BLaER1 (cell line): ENCODE results near the gene RFX1.

Experiments
- H3K27ac ChIP-seq: shearing (Covaris generic); formaldehyde crosslinking; 2 replicates; pipeline ENCODE4 v1.8.1; 2022
- H3K27me3 ChIP-seq: shearing (Covaris generic); formaldehyde crosslinking; 2 replicates; pipeline ENCODE4 v1.8.1; 2022
- H3K36me3 ChIP-seq: shearing (Covaris generic); formaldehyde crosslinking; 2 replicates; pipeline ENCODE4 v1.8.1; 2022
- H3K4me1 ChIP-seq: shearing (Covaris generic); formaldehyde crosslinking; 2 replicates; pipeline ENCODE4 v1.8.1; 2022
- H3K4me2 ChIP-seq: shearing (Covaris generic); formaldehyde crosslinking; 2 replicates; pipeline ENCODE4 v1.8.1; 2022
- H3K4me3 ChIP-seq: shearing (Covaris generic); formaldehyde crosslinking; 2 replicates; pipeline ENCODE4 v1.8.1; 2022
- H3K9ac ChIP-seq: shearing (Covaris generic); formaldehyde crosslinking; 2 replicates; pipeline ENCODE4 v1.8.1; 2022
- H3K9me3 ChIP-seq: shearing (Covaris generic); formaldehyde crosslinking; 2 replicates; pipeline ENCODE4 v1.8.1; 2022
- H4K20me1 ChIP-seq: shearing (Covaris generic); formaldehyde crosslinking; 2 replicates; pipeline ENCODE4 v1.8.1; 2022
- Cebpa-rat ChIP-seq: shearing (Covaris generic); IDR thresholded peaks from 2 replicates; pipeline ENCODE4 v1.8.1; 2022

The RFX1 gene

DNA sequence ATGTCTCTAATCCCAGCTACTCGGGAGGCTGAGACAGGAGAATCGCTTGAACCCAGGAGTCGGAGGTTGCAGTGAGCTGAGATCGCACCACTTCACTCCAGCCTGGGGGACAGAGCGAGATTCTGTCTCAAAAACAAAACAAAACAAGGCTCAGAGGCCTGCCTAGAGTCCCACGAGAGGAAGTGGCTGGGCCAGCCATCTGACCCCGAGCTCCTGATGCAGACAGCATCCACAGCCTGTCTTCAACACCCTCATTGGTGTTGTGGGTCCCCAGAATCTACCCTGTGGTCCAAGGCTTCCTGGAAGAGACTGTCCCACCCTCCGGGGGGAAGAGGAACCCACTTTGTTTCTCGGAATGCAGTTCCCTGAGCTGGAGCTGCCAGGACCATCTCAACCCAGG, 24.7 kb downstream of the RFX1 start:
- Histone ChIP-seq H3K27ac (peak overlapping the region; percentile 59), H3K4me3 (0 out of 2 replicates have a peak overlapping the region, but pooled peaks have one; percentile 20), H4K20me1 (no peaks in the 10 kb centered on the region), H3K36me3 (peaks cover 24% of the 10 kb centered on the region; the same call in 1 of the 2 replicates), H3K9me3 (no peaks in the 10 kb centered on the region), H3K4me2 (peak overlapping the region; percentile 87), H3K9ac (peak overlapping the region; percentile 49; the same call in 1 of the 2 replicates), H3K4me1 (peaks cover 84% of the 10 kb centered on the region), H3K27me3 (peaks cover 30% of the 10 kb centered on the region)
- no peak for TF ChIP-seq Cebpa-rat

DNA sequence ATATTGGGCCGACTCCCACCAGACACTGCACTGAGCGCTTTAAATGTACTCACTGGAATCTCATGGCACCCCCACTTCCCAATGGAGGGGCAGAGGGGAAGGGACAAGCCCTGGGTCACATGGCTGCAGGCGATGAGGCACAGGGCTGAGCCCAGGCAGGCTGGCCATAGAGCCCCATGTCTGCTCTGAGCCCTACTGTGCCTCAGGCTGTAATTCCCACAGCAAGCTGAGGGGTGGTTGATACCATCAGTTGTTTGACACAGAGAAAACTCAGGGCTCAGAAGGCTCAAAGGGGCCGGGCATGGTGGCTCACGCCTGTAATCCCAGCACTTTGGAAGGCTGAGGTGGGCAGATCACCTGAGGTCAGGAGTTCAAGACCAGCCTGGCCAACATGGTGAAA, 25.1 kb downstream of the RFX1 start:
- Histone ChIP-seq H3K4me1 (peaks cover 80% of the 10 kb centered on the region), H3K4me3 (no peak overlapping the region), H3K36me3 (peaks cover 27% of the 10 kb centered on the region; the same call in 1 of the 2 replicates), H3K27me3 (peaks cover 30% of the 10 kb centered on the region), H3K4me2 (peak overlapping the region; percentile 87), H3K27ac (peak overlapping the region; percentile 59), H3K9ac (peak overlapping the region; percentile 49; the same call in 1 of the 2 replicates), H4K20me1 (no peaks in the 10 kb centered on the region), H3K9me3 (no peaks in the 10 kb centered on the region)
- no peak for TF ChIP-seq Cebpa-rat

DNA sequence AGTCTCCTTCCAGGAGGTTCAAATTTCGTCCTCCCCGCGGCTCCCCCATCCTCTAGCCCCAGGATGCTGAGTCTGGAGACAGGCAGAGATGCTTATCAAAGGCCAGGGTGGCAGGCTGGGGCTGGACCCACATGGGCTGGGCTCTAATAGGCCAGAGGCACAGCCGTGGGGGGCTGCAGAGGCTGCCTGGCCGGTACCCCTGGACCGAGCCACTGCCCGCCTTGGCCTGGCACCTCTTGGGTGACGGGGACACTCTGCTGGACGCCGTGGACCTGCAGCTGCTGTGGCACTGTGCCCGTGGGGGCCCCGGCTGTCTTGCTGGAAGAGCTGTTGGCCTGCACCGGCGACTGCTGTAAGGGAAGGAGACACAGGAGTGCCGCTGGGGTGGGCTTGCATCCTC, 25.8 kb downstream of the RFX1 start:
- peak overlapping the region; percentile 87 for H3K4me2 ChIP-seq

DNA sequence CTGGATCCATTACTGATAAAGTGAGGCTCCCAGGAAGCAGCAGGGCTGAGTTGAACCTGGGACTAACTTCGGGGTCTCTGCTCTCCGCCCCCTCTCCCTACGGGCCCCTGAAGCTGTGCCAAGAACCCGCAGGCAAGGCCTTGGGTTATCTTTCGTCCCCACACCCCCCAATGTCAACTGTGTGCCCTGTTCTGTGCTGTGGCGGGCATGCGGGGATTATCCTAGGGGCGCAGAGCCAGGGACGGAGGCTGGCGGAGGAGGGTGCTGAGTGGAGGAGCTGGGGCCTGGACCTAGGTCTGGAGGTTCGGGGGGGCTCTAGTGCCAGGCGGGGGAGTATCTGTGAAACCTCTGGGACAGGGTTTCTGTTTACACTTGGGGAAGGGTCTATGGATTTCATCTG, 26.4 kb downstream of the RFX1 start:
- Histone ChIP-seq H3K4me2 (peak overlapping the region; percentile 87), H3K4me3 (peak overlapping the region; percentile 59), H3K27ac (peak overlapping the region; percentile 25; the same call in 1 of the 2 replicates), H3K27me3 (peaks cover 30% of the 10 kb centered on the region), H3K36me3 (peaks cover 37% of the 10 kb centered on the region; the same call in 1 of the 2 replicates), H3K9ac (peak overlapping the region; percentile 67), H3K4me1 (peaks cover 67% of the 10 kb centered on the region), H4K20me1 (no peaks in the 10 kb centered on the region), H3K9me3 (no peaks in the 10 kb centered on the region)
- TF ChIP-seq Cebpa-rat, result no peak

More for the DNA sequence above, 25.8 kb downstream of the RFX1 start:
- no peak for TF ChIP-seq Cebpa-rat
- Histone ChIP-seq H3K4me3 (no peak overlapping the region), H4K20me1 (no peaks in the 10 kb centered on the region), H3K9me3 (no peaks in the 10 kb centered on the region), H3K36me3 (peaks cover 34% of the 10 kb centered on the region; the same call in 1 of the 2 replicates), H3K27me3 (peaks cover 30% of the 10 kb centered on the region), H3K27ac (no peak overlapping the region), H3K9ac (no peak overlapping the region; the same call in 1 of the 2 replicates), H3K4me1 (peaks cover 74% of the 10 kb centered on the region)

DNA sequence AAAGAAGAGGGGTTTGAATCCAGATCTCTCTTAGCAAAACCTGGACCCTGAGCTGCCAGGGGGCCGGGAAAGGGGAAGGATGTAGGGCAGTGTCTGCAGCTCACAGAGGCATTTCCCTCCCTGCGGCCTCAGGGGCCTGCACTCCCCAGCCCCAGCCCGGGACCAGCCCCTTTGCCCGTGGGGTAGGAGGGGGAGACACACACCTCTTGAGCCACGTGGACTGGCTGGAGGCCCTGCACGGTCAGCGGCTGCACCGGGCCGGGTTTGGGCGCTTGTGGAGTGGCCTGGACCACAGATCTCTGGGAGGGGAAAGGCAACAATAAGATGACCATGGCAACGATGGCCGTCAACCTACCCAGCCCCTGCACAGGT, 26.9 kb downstream of the RFX1 start:
- Histone ChIP-seq H3K4me3 (peak overlapping the region; percentile 59), H3K4me1 (peaks cover 63% of the 10 kb centered on the region), H3K9ac (peak overlapping the region; percentile 67), H3K27ac (peak overlapping the region; percentile 67), H3K36me3 (peaks cover 39% of the 10 kb centered on the region; the same call in 1 of the 2 replicates), H3K27me3 (peaks cover 30% of the 10 kb centered on the region), H4K20me1 (no peaks in the 10 kb centered on the region), H3K9me3 (no peaks in the 10 kb centered on the region), H3K4me2 (peak overlapping the region; percentile 87)
- no peak for TF ChIP-seq Cebpa-rat

DNA sequence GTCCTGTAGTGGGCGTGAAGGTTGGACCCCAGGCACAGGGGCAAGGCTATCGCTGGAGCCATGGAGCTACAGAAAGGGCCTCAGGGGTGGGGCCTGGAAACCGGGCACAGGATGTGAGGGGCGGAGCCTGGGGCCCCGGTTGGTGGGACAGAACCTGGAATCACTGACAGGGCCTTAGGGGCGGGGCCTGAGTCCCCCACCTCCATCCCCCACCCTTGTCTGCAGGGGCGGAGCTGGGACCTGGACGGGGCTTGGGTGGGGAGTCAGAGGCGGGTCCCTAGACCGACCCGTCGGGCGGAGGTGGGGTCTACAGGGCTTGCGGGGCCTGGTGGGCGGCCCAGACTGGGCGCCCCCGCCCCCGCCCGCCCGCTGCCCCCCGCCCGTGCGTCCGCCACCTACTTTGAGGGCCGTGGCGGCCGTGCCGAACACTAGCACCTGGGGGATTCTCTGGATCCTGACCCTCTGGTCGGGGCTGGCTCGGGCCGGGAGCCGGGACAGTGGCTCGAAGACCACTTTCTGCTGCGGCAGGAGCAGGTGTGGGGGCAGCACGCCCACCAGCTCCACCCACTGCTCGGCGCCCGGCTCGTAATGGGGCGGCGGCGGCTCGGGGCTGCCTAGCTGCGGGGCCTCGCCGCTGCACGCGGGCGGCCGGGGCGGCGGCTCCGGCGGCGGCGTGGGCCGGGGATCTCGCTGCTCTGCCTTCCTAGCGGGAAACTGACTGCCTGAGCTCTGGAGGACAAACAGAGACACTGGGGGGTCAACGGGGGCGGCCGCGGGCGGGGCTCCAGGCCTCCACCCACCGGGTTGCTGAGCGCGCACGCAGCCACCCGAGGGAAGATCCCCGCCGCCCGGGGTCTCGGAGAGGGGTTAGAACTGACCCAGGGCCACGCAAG, 27.5 kb downstream of the RFX1 start:
- peaks cover 30% of the 10 kb centered on the region for H3K27me3 ChIP-seq
- no peaks in the 10 kb centered on the region for H4K20me1 ChIP-seq
- peak overlapping the region; percentile 67 for H3K27ac ChIP-seq
- no peaks in the 10 kb centered on the region for H3K9me3 ChIP-seq
- peak overlapping the region; percentile 87 for H3K4me2 ChIP-seq
- peak overlapping the region; percentile 59 for H3K4me3 ChIP-seq
- TF ChIP-seq Cebpa-rat, result no peak
- peaks cover 56% of the 10 kb centered on the region for H3K4me1 ChIP-seq
- peaks cover 44% of the 10 kb centered on the region; the same call in 1 of the 2 replicates for H3K36me3 ChIP-seq
- H3K9ac ChIP-seq, result peak overlapping the region; percentile 67

DNA sequence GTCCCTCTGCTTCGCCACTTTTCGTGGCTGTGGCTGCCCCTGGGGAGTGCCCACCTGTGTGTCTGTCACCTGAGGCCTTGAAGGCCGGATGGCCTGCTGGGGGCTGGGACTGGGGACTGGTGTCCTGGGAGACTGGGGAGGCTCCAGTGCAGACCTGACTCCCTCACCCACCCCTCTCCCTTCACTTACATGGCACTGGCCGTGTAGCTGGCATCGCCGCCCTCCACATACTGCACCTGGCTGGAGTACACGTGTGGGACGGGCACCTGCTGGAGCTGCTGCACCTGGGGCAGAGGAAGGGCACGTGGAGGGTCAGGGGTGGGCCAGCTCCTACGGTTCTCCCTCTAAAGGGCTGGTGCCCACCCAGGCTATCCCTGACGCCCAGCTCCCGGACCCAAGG, 28.3 kb downstream of the RFX1 start:
- TF ChIP-seq Cebpa-rat, result no peak
- Histone ChIP-seq H3K27ac (no peak overlapping the region; the same call in 1 of the 2 replicates), H3K36me3 (peaks cover 49% of the 10 kb centered on the region), H3K9me3 (no peaks in the 10 kb centered on the region), H3K4me3 (no peak overlapping the region), H3K4me1 (peaks cover 48% of the 10 kb centered on the region), H3K27me3 (peaks cover 30% of the 10 kb centered on the region), H4K20me1 (no peaks in the 10 kb centered on the region), H3K9ac (no peak overlapping the region), H3K4me2 (peak overlapping the region; percentile 87; the same call in 1 of the 2 replicates)

DNA sequence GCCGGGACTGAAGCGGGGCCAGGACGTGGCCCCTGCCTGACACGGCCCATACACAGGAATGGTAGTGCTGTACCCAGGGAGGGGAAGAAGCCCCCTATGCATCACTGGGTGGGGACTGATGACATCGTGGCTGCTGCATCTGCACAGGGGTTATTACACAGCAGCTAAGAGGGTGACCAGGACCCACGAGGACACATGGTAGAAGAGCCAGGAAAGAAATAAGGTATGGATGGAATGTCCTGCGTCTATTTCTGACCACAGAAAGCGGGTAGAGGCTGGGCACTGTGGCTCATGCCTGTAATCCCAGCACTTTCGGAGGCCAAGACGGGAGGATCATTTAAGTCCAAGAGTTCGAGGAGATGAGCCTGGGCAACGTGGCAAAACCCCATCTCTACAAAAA, 29.7 kb downstream of the RFX1 start:
- H3K4me1 ChIP-seq, result peaks cover 35% of the 10 kb centered on the region
- no peak overlapping the region for H3K27ac ChIP-seq
- no peak overlapping the region for H3K4me2 ChIP-seq
- H3K9ac ChIP-seq, result no peak overlapping the region
- no peaks in the 10 kb centered on the region for H3K9me3 ChIP-seq
- H3K36me3 ChIP-seq, result peaks cover 59% of the 10 kb centered on the region
- no peaks in the 10 kb centered on the region for H4K20me1 ChIP-seq
- peaks cover 30% of the 10 kb centered on the region for H3K27me3 ChIP-seq
- H3K4me3 ChIP-seq, result no peak overlapping the region
- no peak for TF ChIP-seq Cebpa-rat

DNA sequence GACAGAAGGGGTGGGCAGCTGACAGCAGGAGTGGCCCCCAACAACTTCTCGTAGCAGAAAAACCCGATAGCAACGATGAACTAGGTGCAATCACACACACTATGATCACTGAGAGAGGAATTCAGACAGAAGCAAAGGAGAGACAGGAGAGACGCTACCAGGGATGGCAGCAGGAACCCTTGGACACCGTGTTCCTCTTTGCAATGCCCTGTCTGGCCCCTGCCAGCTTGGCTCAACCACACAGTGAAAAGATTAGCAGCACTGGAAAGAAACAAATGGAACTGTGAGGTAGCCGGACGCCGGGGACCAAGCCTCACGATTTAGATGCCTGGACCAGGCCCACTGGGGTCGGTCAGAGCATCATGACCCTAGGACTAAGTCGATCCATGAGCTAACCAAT, 30.2 kb downstream of the RFX1 start:
- no peaks in the 10 kb centered on the region for H3K9me3 ChIP-seq

DNA sequence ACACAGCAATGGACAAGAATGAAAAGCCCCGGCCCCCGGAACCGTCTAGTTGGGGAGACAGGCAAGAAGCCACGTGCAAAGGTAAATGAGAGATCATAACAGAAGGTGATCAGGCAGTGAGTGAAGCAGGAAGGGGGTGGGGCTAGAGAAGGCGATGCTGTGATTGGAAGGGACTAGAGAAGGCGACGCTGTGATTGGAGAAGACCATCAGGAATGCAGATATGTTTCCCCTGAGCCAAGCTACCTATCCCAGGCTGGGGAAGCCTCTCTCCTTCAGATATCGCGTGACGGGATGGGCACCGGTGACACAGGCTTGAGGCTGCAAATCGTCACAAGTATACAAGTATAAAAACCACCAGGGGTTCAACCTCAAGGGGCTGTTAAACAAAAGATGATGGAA, 32.0 kb downstream of the RFX1 start:
- H3K4me1 ChIP-seq, result peaks cover 11% of the 10 kb centered on the region
- H3K4me3 ChIP-seq, result no peak overlapping the region
- no peak for TF ChIP-seq Cebpa-rat
- peaks cover 72% of the 10 kb centered on the region for H3K36me3 ChIP-seq
- peaks cover 10% of the 10 kb centered on the region for H3K27me3 ChIP-seq
- no peak overlapping the region for H3K27ac ChIP-seq
- H3K9ac ChIP-seq, result no peak overlapping the region
- no peaks in the 10 kb centered on the region for H4K20me1 ChIP-seq
- H3K9me3 ChIP-seq, result no peaks in the 10 kb centered on the region
- H3K4me2 ChIP-seq, result no peak overlapping the region

More for the DNA sequence above, 30.2 kb downstream of the RFX1 start:
- H3K27me3 ChIP-seq, result peaks cover 28% of the 10 kb centered on the region
- H4K20me1 ChIP-seq, result no peaks in the 10 kb centered on the region
- H3K9ac ChIP-seq, result no peak overlapping the region
- H3K4me3 ChIP-seq, result no peak overlapping the region
- H3K4me1 ChIP-seq, result peaks cover 29% of the 10 kb centered on the region
- no peak overlapping the region for H3K27ac ChIP-seq
- H3K4me2 ChIP-seq, result no peak overlapping the region
- peaks cover 62% of the 10 kb centered on the region for H3K36me3 ChIP-seq
- TF ChIP-seq Cebpa-rat, result no peak
